Mammary epithelial cell (primary cell): ENCODE results near the gene SMARCA2.

Source experiments
- CTCF ChIP-seq, 2 donors: IDR thresholded peaks in 1 of 2; conservative IDR thresholded peaks in 1 of 2; 2 replicates each; pipeline ENCODE4 v1.5.1; 2011 to 2012; ENCODE audit warnings: inconsistent platforms in 2 of 2, low read length in 2 of 2, mild to moderate bottlenecking in 2 of 2, control low read depth in 1 of 2, low read depth in 1 of 2; ENCODE audit not compliant: insufficient read depth in 1 of 2; ENCODE audit errors: extremely low read depth in 1 of 2
- EZH2 ChIP-seq: IDR thresholded peaks from 2 replicates; pipeline ENCODE4 v1.6.1; 2012; ENCODE audit warnings: low read length, inconsistent platforms, borderline replicate concordance

- TF ChIP-seq CTCF (conservative IDR thresholded peaks at IDR 0.05 in 1 of 2, IDR thresholded peaks at IDR 0.05 in 1 of 2; ENCODE audit: extremely low read depth in 1 of 2, insufficient read depth in 1 of 2, low read depth in 1 of 2, low read length in 2 of 2) (no peak), EZH2 (no peak)
Observed at GRCh38 chr9:2086116-2086515, 71.0 kb downstream of the SMARCA2 start.
